ELR (cell line): ENCODE data around the gene PATZ1.

ENCODE experiments used
- DNase-seq: peaks from one replicate; pipeline ENCODE4 v3.0.0-alpha.2; 2015; ENCODE audit warnings: low read depth

Gene PATZ1

GRCh38 chr22:31313366-31314147 is 32.6 kb downstream of the PATZ1 start:
- peak; percentile 63 for DNase-seq

- no peak for DNase-seq
These were observed 38.0 kb downstream of the PATZ1 start for GRCh38 chr22:31308181-31308580.

GRCh38 chr22:31305194-31305593 is 41.0 kb downstream of the PATZ1 start:
- DNase-seq, result no peak

- no peak for DNase-seq
These were observed 43.6 kb downstream of the PATZ1 start for GRCh38 chr22:31302537-31302936.

- no peak for DNase-seq
These were observed 44.1 kb downstream of the PATZ1 start for GRCh38 chr22:31302006-31302405.

- no peak for DNase-seq
These were observed 45.2 kb downstream of the PATZ1 start for GRCh38 chr22:31300896-31301295.

GRCh38 chr22:31295831-31296657 is 50.1 kb downstream of the PATZ1 start:
- DNase-seq, result peak; percentile 68

- no peak for DNase-seq
These were observed 50.8 kb downstream of the PATZ1 start for GRCh38 chr22:31295360-31295759.

GRCh38 chr22:31292236-31292989 is 53.7 kb downstream of the PATZ1 start, which contains the start of gene PIK3IP1:
Gene PIK3IP1 (minus strand): TSS chr22:31292488. CDS start chr22:31292344, 144 bp downstream.
- peak; percentile 91 for DNase-seq

GRCh38 chr22:31291481-31292235 is 54.5 kb downstream of the PATZ1 start:
- peak; percentile 45 for DNase-seq

- DNase-seq, result peak; percentile 94
These were observed 55.4 kb downstream of the PATZ1 start for GRCh38 chr22:31290494-31291471.

GRCh38 chr22:31289344-31289743 is 56.8 kb downstream of the PATZ1 start:
- no peak for DNase-seq

- DNase-seq, result no peak
These were observed 57.5 kb downstream of the PATZ1 start for GRCh38 chr22:31288496-31289240.

GRCh38 chr22:31287818-31288495 is 58.2 kb downstream of the PATZ1 start:
- no peak for DNase-seq

GRCh38 chr22:31286360-31287255 is 59.5 kb downstream of the PATZ1 start:
- no peak for DNase-seq

GRCh38 chr22:31284281-31285155 is 61.6 kb downstream of the PATZ1 start:
- no peak for DNase-seq
